Stimulated activated naive B cell treated with anti-CD40 and anti-IgM and Interleukin-4, amounts not matched to agents 10 μg/mL and 1 μg/mL and 100 μg/mL, for 72 hours (primary cell): ENCODE data around the gene ID3.
A peak's percentile ranks its signal among the peaks of the same experiment; 100 is the strongest.
"Not testable (repeated sequence)": the region's sequence is repeated elsewhere in the genome, so short reads cannot be mapped to it uniquely, and the experiment has no call there.

Source experiments
- ATAC-seq, 2 donors: fragments of 150-1000 bp; cut with Tn5 transposase; replicated peaks; 2 replicates each; pipeline ENCODE4 v1.10.0; 2021; ENCODE audit warnings: moderate library complexity in 1 of 2
- DNase-seq: peaks from one replicate; pipeline ENCODE4 v3.0.0; 2021
- H3K27ac Mint-ChIP-seq: one replicate; pipeline ENCODE4 v1.8.0; 2022; ENCODE audit warnings: mild to moderate bottlenecking, mixed read lengths
- H3K27me3 Mint-ChIP-seq, 2 donors: one replicate each; pipeline ENCODE4 v1.8.0; 2022; ENCODE audit warnings: mixed read lengths in 2 of 2
- H3K36me3 Mint-ChIP-seq, 2 donors: one replicate each; pipeline ENCODE4 v1.8.0; 2022; ENCODE audit warnings: mixed read lengths in 2 of 2, mild to moderate bottlenecking in 1 of 2
- H3K4me1 Mint-ChIP-seq, 2 donors: one replicate each; pipeline ENCODE4 v1.8.0; 2022; ENCODE audit warnings: mixed read lengths in 2 of 2, mild to moderate bottlenecking in 1 of 2
- H3K4me3 Mint-ChIP-seq, 2 donors: one replicate each; pipeline ENCODE4 v1.8.0; 2022; ENCODE audit warnings: mild to moderate bottlenecking in 2 of 2, mixed read lengths in 2 of 2, moderate library complexity in 1 of 2
- H3K9me3 Mint-ChIP-seq, 2 donors: one replicate each; pipeline ENCODE4 v1.8.0; 2022; ENCODE audit warnings: mixed read lengths in 2 of 2, mild to moderate bottlenecking in 1 of 2

The ID3 gene

DNA sequence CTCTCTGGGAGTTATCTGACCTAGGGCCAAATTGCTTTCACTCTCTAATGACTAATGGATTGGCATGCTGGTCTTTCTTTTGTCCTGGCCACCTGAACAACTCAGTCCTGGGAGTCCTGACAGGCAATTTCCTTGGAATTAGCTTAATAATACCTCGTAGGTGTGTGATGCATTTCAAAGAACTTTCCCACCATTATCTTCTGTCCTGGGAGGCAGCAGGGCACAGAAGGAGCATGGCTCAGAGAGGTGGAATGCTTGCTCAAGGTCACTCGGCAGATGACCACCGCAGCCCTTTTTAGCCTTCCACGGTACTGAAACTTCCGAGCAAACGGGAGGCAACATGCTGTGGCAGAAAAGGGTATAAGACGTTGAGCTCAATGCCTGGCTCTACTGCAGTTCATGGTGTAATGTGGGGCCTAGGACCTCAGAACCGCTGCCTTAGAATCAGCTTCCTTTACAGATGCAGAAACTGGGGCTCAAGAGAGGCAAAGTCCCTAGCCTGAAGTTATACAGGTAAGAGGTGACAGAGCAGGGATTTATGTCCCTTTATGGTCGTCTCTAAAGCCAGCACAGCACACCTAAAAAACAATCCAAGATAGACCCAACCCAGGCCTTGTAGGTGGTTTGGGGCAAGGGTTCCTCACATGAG, 3.2 kb downstream of the ID3 start:
- no peaks in the 10 kb centered on the region for H3K9me3 Mint-ChIP-seq
- no peak for DNase-seq

DNA sequence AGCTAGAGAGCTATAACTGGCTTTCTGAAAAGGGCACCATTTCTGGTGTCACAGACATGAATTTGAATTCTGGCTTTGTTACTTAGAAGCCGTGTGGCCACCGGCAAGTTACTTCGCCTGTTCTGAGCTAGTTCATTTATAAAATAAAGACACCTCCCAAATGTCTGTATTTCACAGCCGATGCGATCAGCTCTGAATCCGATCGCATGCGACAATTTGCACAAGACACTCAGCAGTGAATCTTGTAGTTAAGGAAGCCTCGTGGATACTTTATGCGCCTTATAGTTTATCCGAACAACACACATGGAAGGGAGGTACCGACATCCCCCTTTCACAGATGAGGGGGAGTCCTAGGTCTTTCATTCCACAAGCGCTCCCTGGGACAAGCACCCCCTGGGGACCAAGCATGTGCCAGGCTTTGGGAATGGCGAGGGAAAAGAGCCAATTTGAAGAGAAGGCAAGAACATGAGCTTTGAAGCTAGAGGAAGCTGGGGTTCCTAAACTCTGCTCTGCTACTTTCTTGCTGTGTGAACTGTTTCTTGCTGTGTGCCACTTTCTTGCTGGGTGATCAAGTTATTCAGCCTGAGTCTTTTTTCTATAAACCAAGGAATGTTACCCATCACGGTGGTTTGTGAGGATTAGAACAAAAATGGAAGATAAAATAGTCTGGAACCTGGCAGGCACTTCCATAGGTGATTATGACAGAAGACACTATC, 3.9 kb downstream of the ID3 start:
- H3K4me1 Mint-ChIP-seq: peaks cover 39 to 65% of the 10 kb centered on the region in 2 donors
- H3K27ac Mint-ChIP-seq: peak overlapping the region; percentile 94
- ATAC-seq: peak; percentile 16 to 17
- no peaks in the 10 kb centered on the region for H3K9me3 Mint-ChIP-seq
- peak overlapping the region; percentile 96 for H3K4me3 Mint-ChIP-seq
- H3K27me3 Mint-ChIP-seq: no peaks in the 10 kb centered on the region
- DNase-seq: no peak
- H3K36me3 Mint-ChIP-seq: peaks cover 14 to 25% of the 10 kb centered on the region in 2 donors

More for the DNA sequence above, 3.2 kb downstream of the ID3 start:
- ATAC-seq: no peak
- H3K36me3 Mint-ChIP-seq: peaks cover 14 to 25% of the 10 kb centered on the region in 2 donors
- peaks cover 42 to 65% of the 10 kb centered on the region in 2 donors for H3K4me1 Mint-ChIP-seq
- H3K4me3 Mint-ChIP-seq: peak overlapping the region; percentile 96 to 97
- H3K27ac Mint-ChIP-seq: peak overlapping the region; percentile 94
- H3K27me3 Mint-ChIP-seq: no peaks in the 10 kb centered on the region

DNA sequence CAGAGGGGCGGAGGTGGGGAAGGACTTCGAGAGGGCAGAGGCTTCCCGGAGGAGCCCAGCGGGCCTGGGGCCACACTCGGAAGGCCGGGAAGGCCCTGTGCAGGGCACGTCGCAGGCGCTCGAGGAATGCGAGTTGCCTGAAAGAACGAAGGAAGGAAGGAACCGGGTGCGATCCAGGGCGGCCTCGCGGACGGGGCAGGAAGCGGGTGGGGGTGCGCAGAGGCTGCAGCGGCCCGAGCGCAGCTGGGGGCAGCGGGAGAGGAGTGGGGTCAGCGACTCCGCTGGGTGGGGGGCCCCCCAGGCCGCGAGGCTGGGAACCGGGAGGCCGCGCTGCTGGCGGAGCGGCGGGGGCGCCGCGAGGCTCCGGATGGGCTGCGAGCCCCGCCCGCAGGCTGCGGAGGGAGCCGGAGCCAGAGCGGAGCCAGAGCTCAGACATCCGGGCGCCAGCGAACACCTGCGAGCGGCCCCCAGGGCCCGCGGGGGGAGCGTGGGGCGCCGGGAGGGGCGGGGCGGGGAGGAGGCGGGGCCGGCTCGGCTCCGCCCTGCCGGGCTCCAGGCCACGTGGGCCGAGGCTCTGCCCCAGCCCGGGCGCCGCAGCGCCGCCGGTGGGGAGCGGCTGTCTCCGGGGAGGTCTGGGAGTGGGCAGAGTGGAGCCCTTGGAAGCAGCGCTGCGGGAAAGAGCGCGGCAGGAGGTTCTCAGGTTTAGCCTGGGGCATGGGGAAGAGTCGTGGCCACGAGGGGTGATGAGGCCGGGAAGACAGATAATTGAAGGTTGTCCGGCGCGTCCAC, 4.6 kb downstream of the ID3 start:
- no peaks in the 10 kb centered on the region for H3K27me3 Mint-ChIP-seq
- peak overlapping the region; percentile 97 for H3K27ac Mint-ChIP-seq
- no peaks in the 10 kb centered on the region for H3K9me3 Mint-ChIP-seq
- peaks cover 37 to 63% of the 10 kb centered on the region in 2 donors for H3K4me1 Mint-ChIP-seq
- peak; percentile 70 to 72 for ATAC-seq
- H3K4me3 Mint-ChIP-seq: peak overlapping the region; percentile 96
- peak; percentile 76 for DNase-seq
- peaks cover 14 to 25% of the 10 kb centered on the region in 2 donors for H3K36me3 Mint-ChIP-seq

DNA sequence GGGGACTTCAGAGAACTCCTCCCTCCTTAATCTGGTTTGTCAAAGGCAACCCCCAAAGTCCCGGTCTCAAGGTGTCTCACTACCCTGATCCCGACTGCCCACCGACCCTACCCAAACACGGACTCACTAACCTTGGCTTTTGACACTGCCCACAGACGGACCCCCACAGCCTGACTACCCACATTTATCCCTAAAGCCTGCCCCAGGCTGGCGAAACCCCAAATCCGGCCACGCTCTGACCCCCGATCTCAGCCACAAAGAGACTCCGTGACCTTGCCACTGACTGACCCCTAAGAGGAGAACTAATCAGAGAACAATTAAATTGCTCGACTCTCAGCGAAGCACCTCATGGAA, 5.2 kb downstream of the ID3 start:
- H3K27ac Mint-ChIP-seq: peak overlapping the region; percentile 97
- ATAC-seq: peak in 1 of 2 donors; percentile 2

DNA sequence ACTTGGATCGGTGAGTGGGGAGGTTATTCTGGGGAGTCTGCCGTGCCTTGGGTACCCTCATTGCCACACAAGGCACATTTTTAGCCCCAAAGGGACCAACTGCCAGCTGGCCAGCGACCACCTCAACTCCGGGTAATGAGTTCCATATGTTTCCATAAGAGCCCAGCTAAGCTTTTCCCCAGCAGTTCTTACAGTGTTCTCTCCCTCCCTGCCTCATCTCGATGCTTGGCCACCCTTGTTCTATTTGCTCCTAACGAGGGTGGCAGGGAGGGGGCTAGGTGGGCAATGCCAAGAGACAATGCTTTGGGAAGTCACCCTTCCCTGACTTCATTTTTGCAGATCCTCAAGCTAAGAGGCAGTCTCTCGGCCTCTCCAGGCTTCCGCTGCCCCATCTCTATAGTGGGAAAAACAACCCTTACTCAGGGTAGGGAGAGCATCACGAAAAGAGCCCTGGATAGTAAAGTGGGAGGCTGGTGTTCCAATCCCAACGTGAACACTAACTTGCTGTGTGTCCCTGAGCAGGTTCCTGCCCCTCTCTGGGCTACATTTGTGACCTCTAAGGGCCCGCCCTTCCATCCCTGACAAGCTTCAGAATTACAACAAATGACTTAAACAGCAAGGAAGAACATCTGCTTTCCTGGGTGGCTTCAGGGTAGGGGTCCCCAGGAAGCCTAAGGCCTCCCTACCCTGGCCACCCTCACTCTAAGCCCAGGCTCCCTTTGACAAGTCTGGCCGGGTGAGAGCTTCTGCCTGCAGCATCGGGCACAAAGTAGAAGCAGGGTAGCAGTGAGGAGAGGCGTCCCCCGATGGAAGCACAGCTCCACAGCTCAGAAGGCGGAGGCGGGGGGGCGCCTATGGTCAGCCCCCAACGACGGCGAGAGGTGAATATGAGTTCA, 5.8 kb downstream of the ID3 start:
- ATAC-seq (no peak), DNase-seq (no peak)
- Mint-ChIP-seq H3K4me1 (peaks cover 44 to 73% of the 10 kb centered on the region in 2 donors), H3K9me3 (no peaks in the 10 kb centered on the region), H3K4me3 (peak overlapping the region; percentile 96), H3K27me3 (no peaks in the 10 kb centered on the region), H3K27ac (peak overlapping the region; percentile 97), H3K36me3 (peaks cover 13 to 16% of the 10 kb centered on the region in 2 donors)

More for the DNA sequence above, 5.2 kb downstream of the ID3 start:
- no peak for DNase-seq
- no peaks in the 10 kb centered on the region for H3K27me3 Mint-ChIP-seq
- H3K9me3 Mint-ChIP-seq: no peaks in the 10 kb centered on the region
- peaks cover 37 to 67% of the 10 kb centered on the region in 2 donors for H3K4me1 Mint-ChIP-seq
- H3K4me3 Mint-ChIP-seq: peak overlapping the region; percentile 96
- peaks cover 14 to 22% of the 10 kb centered on the region in 2 donors for H3K36me3 Mint-ChIP-seq

DNA sequence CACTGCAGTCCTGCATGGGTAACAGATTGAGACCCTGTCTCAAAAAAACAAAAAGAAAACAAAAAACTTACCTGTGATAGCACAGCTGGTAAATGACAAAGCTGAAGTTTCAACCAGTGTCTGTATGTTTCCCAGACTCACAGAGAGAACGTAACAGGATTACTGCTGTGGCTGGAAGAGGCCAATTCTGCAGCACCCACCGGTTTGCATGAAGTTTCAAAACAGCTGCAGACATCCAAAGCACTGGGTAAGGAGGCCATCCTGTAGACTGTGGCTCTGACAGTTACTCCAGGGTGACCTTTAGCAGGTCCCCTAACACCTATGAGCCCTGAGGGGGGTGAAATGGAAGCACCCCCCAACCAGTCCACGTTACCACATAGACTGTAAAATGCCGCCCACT, 7.5 kb downstream of the ID3 start:
- DNase-seq: no peak
- H3K27me3 Mint-ChIP-seq: no peaks in the 10 kb centered on the region
- ATAC-seq: no peak
- peaks cover 36 to 61% of the 10 kb centered on the region in 2 donors for H3K4me1 Mint-ChIP-seq
- no peaks in the 10 kb centered on the region for H3K9me3 Mint-ChIP-seq
- H3K4me3 Mint-ChIP-seq: no peak overlapping the region
- H3K27ac Mint-ChIP-seq: no peak overlapping the region
- peaks cover 0 to 2% of the 10 kb centered on the region in 2 donors for H3K36me3 Mint-ChIP-seq

DNA sequence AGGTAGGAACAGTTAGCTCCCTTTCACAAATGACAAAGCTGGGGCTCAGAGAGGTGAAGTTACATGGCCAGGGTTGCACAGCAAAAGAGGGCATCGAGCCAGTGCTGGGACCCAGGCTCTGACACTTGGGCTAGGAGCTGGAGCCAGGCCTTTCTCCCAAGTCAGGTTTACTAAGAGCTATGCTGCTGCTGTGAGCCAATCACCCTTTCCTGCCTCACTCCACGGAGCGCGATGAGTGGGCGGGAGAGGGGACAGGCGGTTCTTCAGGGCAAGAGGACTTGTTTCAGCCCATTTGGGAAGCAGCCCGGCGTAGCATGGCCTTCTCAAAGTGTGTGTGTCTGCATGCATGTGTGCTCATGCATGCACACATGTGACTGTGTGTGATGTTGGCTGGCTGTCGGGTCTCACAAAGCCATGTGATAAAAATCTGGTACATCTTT, 10.6 kb downstream of the ID3 start:
- no peak overlapping the region for H3K4me3 Mint-ChIP-seq
- ATAC-seq (peak; percentile 66 to 69), DNase-seq (peak; percentile 31)
- H3K4me1 Mint-ChIP-seq: peaks cover 22 to 49% of the 10 kb centered on the region in 2 donors
- H3K27ac Mint-ChIP-seq: peak overlapping the region; percentile 73
- H3K27me3 Mint-ChIP-seq: no peaks in the 10 kb centered on the region
- H3K36me3 Mint-ChIP-seq: no peaks in the 10 kb centered on the region
- no peaks in the 10 kb centered on the region for H3K9me3 Mint-ChIP-seq

DNA sequence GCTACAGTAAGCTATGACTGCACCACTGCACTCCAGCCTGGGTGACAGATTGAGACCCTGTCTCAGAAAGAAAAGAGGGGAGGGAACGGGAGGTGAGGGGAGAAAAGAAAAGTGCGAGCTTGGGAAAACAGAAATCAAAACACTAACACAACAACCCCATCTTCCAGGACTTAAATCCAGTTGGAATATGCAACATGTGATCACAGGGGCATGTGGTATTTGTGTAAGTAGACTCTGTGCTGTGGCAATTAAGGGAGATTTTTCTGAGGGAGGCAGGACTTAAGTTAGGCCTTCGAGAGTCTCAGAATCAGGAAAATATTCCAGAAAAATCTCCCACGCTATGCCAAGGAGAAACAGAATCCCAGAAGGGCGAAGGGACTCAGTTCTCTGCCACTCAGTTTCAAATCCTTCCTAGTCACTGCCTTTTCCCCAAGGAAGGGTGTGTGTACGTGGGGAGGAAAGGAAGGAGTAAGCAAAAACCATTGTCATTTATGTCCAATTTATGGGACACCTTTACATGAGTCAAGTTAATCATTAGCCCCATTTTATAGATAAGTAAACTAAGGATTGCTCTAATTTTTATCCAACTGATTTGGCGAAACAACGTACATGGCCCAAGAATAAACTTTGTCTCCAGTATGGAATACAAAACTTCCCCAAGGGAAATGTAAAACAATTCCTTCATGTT, 12.3 kb downstream of the ID3 start:
- H3K4me3 Mint-ChIP-seq: no peak overlapping the region
- H3K27me3 Mint-ChIP-seq: no peaks in the 10 kb centered on the region
- no peak overlapping the region for H3K27ac Mint-ChIP-seq
- H3K9me3 Mint-ChIP-seq: no peaks in the 10 kb centered on the region
- H3K4me1 Mint-ChIP-seq: peaks cover 21 to 41% of the 10 kb centered on the region in 2 donors
- ATAC-seq: no peak
- H3K36me3 Mint-ChIP-seq: no peaks in the 10 kb centered on the region
- DNase-seq: no peak

DNA sequence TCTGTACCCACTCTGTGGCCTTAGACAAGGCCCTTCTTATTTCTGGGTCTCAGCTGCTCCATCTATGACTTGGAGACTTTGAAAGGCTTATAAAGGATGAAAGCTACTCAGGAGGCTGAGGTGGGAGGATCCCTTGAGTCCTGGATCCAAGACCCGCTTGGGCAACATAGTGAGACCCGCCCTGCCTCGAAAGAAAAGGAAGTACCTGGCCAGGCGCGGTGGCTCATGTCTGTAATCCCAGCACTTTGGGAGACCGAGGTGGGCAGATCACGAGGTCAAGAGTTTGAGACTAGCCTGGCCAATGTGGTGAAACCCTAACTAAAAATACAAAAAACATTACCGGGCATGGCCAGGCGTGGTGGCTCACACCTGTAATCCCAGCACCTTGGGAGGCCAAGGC, 13.4 kb downstream of the ID3 start:
- no peaks in the 10 kb centered on the region for H3K27me3 Mint-ChIP-seq
- peaks cover 20 to 35% of the 10 kb centered on the region in 2 donors for H3K4me1 Mint-ChIP-seq
- no peaks in the 10 kb centered on the region for H3K36me3 Mint-ChIP-seq
- no peak overlapping the region for H3K4me3 Mint-ChIP-seq
- no peak overlapping the region for H3K27ac Mint-ChIP-seq
- DNase-seq: no peak
- ATAC-seq: no peak
- H3K9me3 Mint-ChIP-seq: no peaks in the 10 kb centered on the region

DNA sequence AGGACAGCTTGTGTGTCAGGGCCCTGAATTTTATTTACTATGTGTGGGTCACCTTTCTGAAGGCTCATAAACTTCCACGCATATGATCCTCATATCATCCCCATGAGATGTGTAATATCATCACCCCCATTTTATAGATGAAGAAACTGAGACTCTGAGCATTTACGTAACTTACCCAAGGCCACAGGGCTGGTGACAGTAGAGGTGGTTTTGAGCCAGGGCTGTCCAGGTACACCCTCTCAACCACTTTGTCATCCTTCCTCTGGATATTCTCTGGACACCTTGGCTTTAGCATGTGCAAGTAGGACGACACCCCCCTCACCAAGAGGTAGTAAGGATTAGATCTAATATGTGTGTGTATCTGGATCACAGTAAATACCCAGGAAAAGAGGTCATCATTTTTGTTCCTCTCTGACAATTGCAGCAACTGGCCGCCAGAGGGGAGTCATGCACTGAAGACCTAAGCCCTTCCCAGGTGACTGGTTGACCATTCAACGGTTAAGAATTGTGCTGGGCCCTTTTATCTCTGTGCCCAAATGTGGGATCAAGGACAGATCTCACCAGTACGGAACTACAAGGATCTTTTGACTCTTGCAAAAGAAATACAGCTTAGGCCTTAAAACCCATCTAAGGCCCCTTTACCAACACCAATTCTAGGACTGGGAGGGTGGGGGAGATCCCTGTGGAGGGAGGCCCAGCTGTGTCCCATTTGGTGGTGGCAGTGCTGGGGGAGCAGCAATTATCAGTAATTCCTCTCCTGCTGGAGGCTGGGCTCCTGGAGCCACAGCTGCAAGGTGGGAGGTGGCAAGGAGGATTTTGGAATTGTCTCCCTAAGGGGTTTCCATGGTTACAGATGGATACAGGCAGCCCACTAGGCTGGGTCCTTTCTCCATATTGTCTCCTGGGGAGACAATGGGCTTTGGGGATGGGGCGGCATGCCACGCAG, 14.6 kb downstream of the ID3 start:
- Mint-ChIP-seq H3K4me1 (peaks cover 22 to 40% of the 10 kb centered on the region in 2 donors), H3K36me3 (no peaks in the 10 kb centered on the region), H3K27me3 (no peaks in the 10 kb centered on the region), H3K9me3 (no peaks in the 10 kb centered on the region), H3K4me3 (no peak overlapping the region), H3K27ac (peak overlapping the region; percentile 34)
- peak; percentile 47 to 49 for ATAC-seq
- DNase-seq: peak; percentile 58

DNA sequence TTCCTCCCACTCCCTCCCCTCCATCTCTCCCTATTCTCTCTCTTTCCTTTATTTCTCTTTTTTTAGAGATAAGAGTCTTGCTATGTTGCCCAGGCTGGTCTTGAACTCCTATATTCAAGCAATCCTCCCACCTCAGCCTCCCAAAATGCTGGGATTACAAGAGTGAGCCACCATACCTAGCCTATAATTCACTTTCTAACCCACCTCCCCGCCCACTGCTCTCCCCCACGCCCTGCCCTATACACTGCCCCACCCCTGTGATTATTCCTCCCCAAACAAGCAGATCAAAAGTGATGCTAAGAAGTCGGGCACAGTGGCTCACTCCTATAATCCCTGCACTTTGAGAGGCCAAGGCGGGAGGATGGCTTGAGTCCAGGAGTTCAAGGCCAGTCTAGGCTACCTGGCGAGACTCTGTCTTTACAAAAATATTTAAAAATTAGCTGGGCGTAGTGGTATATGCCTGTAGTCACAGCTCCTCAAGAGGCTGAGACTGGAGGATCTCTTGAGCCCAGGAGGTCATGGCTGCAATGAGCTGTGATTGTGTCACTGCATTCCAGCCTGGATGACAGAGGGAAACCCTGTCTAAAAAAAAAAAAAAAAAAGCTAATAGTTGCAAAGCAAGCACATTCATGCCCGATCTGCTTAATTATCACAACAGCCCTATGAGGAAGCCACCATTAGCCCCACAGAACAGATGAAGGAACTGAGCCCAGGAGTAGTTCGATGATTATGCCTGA, 15.4 kb downstream of the ID3 start:
- Mint-ChIP-seq H3K27me3 (no peaks in the 10 kb centered on the region), H3K27ac (no peak overlapping the region), H3K4me3 (no peak overlapping the region), H3K4me1 (peaks cover 22 to 38% of the 10 kb centered on the region in 2 donors), H3K9me3 (no peaks in the 10 kb centered on the region), H3K36me3 (no peaks in the 10 kb centered on the region)
- ATAC-seq (no peak), DNase-seq (no peak)

DNA sequence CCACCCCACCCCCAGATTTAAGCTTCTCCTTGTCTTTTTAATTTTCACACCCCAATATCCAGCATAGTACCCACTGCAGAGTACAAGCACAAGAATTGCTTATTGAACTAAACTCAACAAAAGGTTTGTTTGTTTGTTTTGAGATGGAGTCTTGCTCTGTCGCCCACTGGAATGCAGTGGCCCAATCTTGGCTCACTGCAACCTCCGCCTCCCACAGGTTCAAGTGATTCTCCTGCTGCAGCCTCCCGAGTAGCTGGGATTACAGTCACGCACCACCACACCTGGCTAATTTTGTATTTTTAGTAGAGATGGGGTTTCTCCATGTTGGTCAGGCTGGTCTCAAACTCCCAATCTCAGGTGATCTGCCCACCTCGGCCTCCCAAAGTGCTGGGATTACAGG, 16.4 kb downstream of the ID3 start:
- H3K4me1 Mint-ChIP-seq: peaks cover 18 to 31% of the 10 kb centered on the region in 2 donors
- DNase-seq, ATAC-seq, H3K9me3 Mint-ChIP-seq, H3K27ac Mint-ChIP-seq, H3K36me3 Mint-ChIP-seq, H3K4me3 Mint-ChIP-seq, H3K27me3 Mint-ChIP-seq: not testable (repeated sequence)
